GM18526 (cell line): ENCODE results near the gene CPVL.

Experiments used
- POLR2A ChIP-seq: IDR thresholded peaks from 3 replicates; pipeline ENCODE4 v1.6.1; 2011; ENCODE audit not compliant: insufficient read length; ENCODE audit errors: extremely low read depth

CPVL gene

DNA sequence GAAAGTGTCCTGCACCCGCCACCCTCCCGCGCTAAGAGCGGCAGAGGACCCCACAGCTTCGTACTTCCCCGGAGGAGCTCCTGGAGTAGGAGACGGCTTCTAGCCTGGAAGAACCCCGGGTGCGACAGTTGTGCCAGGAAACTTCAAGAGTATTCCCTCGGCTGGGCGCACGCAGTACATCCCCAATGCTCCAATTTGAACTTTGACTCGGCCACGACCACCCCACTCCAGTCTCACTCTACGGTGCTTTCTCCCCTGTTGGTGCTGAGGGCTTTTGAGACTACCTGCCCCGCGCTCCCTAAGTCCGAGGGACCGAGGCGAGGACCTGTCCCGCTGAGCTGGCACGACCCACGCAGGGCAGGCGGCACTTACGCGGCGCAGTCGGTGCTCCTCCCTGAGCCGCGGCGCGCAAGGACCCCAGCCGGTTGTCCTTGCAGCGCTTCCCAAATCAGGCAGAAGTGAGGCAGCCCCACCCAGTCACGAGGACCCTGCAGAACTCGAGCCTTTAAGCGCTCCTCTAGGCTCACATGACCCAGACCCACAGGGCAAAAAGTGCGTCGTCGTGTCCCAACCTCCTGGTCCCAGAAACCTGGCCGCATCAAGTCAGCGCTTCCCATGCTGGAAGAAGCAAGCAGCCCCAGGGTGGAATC lies at the start of gene CPVL:
CPVL (minus strand) TSS at position 481 of the 650 bp plus-strand sequence. CDS start 25,476 bp downstream, outside the sequence.
- no peak for TF ChIP-seq POLR2A

DNA sequence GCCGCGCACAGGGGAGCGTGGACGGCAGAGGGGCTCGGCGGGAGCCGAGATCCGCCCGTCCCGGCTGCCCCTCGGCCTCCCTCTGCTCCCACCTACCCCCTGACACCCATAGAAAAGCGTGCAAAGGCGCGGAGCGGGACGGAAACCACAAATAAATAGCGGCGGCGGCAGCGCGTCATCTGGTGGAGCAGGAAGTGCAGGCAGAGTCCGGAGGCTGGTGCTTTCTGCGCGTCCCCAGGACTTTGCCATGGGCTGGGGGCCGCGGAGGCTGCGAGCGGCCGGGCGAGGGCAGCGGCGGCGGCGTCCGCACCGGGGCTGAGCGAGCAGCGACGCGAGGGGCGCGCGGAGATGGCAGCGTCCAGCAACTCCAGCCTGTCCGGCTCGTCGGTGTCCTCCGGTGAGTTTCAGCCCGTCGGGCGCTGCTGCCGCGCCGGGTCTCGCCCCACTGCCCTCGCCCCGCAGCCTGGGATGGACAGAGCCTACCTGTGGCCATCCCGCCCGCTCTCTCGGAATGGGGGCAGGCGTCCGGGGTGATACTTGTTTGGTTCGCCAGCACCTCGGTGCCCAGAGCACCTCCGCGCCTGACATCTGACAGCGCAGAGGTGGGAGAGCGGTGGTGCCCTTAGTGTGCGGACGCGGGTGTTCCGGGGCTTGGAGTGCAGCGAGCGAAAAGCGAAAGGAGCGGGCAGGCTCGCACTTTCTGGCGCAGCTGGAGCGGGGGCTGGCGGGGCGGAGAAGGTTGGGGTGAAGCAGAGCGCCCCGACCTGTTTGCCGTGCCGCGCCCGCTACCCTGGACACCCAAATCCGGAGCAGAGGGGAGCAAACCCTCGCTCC lies 48.5 kb upstream of the CPVL start, which contains the start of gene CHN2:
CHN2 (plus strand) TSS at position 182 of the 834 bp plus-strand sequence.
- no peak for TF ChIP-seq POLR2A

DNA sequence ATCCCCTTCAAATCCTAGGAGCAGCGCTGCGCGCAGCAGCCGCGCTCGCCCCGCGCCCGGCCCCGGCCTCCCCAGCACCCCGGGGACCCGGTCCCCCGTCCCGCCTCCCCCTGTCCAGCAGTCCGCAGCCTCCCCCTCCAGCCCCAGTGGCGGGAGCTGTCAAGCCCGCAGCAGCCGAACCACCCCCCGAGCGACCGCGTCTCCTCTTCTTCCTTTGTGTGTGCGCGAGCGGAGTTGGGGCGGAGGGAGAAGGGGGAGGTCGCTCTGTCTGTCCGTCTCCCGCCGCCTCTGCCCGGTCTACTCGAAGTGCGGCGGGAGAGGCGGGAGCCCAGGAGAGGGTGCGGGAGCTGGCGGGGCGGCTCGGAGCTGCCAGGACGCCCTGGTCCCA lies 47.9 kb upstream of the CPVL start:
- no peak for TF ChIP-seq POLR2A

DNA sequence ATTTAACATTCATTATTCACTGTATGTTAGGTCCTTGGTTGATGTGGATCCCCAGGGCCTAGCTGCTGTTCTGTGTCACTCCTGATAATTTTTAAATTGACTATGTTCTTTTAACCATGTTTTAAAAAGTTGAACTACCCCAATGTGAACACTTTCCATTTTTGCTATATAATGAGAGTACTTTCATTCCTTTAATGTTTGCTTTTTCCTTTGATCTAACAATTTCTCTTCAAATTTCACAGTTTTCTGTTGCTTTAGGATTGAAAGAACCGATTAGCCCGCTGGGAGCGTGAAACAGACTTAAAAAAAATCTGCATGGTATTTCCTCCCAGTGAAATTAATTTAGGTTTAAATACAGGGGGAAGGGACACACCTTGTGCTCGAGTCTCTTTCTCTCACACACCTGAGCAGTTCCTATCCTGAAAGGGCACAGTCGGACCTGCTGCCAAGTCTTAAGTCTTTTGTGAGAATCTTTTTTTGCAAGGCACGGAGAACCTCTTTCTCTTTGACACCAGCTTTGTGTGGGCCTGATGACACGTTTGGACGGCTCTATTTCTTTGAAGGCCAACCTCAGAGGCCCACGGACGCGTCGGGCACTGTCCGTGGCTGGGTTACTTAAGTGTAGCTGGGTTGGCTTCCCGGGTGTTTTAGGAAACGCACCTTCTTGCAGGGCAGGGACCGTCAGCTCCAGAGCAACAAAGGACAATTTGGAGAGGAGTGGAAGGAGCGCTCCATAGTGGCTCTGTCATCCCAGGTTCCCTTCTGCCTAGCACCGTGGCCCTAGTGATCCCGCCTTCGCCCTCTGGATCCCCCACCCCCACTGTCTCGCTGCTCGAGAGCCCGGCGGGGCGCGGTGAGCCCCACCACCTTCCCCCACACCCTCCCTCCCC lies 47.2 kb upstream of the CPVL start:
- no peak for TF ChIP-seq POLR2A

DNA sequence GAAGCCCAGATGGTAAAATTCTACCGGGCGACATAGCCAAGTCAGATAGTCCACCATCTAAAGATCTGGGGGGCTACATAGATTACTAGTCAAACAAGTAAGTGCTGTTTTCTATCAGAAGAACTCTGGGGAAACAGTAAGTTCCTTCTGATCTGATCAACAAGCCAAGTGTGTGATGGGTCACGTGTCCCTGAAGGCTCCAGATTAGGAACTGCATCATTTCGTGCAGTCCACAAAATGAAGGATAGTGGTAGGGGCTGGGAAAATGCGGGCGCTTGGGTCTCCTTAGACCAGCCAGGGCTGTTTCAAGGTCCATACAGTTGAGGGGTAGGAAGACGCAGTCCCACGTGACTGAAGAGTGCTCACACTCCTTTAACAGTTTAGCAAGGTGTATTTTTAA lies 46.5 kb upstream of the CPVL start:
- no peak for TF ChIP-seq POLR2A

DNA sequence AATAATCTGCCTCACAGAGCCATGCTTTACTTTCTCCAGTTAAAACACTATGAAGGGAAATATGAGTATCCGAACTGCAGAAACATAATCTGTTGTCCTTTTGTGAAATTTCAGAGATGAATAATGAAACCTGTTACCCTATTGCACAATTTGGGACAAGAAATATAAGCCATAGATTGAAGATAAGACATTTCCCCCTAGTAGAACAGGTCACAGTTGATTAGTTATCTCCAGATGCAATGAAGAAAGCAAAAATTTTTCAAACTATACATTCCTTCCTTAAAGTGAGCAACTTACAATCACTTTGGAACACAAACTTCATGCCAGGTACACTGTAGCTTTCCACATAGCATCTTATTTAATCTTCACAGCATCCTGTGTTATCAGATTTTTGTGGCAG lies 46.0 kb upstream of the CPVL start:
- no peak for TF ChIP-seq POLR2A

DNA sequence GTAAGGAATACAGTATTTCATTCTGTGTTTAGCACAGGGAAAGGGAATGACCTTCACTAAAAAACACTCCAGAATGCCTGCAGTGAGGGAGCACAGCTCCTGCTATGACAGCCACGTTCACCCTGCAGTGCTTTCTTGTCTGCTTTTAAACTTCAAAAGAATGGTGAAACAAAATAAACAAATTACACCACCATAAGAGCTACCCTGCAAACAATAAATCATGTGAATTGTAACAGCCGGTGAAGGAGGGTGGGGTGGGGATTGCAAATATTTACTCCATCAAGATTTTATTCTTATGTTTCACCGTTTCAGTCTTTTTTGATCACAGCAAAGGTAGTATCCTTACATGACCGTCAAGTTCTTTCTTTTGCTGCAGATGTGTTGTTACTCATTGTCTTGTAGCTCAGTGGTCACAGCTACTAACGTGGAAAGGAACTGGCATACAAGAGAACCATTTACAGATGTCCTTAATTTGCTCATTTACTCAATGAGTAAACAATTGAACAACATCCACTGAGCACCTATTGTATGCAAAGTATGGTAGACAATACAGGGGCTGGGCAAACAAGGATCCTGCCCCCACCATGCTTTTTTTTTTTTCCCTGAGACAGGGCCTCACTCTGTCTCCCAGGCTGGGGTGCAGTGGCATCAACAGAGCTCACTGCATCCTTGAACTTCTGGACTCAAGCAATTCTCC lies 44.2 kb upstream of the CPVL start:
- TF ChIP-seq POLR2A = no peak

DNA sequence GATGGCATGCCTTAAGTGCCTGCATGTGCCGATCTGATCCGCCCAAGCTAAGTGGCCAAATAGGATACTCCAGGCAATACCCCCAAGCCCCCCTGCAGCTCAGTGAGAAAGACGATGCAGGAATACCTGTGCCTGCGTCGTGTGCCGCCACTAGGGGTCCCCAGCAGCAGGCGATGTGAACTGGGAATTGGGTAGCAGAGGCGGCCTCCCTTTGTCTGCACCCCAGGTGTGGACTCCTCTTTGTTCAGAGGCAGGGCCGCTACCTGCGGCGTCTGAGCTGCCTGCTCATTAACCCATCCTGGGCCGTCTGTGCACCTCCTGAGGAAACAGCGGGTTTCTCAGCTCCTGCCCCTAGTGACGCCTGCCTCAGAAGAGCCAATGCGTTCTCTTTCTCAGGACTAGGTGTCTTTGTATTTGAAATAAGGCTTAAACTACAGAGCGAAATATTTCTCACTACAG lies 43.4 kb upstream of the CPVL start:
- no peak for TF ChIP-seq POLR2A

DNA sequence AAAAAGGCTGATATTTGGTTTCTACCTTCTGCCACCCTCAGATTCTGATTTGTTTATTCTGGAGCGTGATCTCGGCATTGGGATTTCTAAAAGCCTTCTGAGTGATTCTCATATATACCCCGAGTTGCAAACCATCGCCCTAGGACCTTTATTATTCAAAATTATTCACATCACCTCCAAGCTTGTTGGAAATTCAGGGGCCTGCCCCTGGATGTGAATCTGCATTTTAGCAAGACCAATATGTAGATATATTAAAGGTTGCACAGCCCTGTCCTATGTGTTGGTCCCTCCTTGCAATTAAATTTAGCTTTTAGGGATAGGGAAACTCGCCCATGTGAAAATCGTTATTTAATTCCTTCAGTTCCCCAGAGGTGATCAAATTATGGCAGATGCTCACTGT lies 39.3 kb upstream of the CPVL start:
- TF ChIP-seq POLR2A = no peak

DNA sequence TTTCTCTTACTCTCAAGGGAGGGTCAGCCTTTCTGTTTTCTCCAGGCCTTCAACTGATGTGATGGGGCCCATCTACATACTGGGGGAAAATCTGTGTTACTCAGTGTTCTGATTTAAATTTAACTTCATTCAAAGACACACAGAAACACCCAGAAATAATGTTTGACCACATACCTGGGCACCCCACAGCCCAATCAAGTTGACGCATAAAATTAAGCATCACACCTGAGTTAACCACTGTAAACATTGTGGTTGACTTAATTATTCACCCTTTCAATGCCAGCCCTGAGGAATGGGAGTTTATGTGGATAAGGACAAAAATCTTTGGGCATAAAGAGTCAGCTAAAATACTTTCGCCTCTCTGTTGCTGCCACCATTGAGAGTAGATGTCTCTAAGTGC lies 38.3 kb upstream of the CPVL start:
- TF ChIP-seq POLR2A = no peak

DNA sequence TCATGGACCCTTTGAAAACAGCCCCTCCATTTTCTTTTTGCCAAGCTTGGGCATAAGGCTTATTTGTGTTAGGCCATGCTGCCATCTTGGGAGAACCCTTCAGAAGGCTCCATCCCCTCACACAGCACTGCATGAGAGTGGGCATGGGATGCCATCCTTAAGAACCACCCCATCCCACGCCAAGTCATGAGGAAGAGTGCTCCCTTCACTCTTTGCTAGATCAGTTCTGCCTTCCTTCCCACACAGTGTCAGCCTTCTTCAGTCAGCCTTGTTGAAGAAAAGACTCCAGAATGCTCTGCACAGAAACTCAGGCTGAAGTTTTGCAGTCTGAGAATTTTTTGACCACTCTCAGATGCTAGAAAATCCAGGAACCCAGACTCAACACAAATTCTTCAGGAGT lies 32.8 kb upstream of the CPVL start:
- no peak for TF ChIP-seq POLR2A

DNA sequence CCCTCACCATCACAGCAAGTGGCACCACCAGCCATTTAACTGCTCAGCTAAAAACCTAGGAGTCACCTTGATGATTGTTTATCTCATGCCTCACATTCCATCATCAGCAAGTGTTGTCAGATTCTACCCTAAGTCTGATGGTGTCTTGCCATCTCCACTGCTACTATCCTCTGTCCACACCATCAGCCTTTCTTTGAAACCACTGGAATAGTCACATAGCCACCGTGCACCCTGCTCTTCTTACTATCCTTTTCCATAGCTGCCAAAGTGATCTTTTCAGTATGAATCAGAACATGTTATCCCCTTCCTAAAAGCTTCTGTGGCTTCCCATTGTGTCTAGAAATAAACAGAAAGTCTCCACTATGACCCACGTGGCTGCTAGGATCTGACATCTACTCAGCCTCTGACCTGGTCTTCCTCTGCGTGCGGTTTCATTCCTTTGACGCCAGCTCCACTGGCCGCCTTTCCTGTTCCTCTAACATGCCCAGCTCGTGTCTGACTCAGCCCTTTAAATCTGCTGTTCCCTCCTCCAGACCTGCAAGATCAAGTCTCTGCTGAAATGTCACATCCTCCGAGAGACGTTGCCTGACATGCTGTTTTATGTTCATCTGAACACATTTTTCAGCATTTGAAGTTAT lies 31.7 kb upstream of the CPVL start:
- no peak for TF ChIP-seq POLR2A

DNA sequence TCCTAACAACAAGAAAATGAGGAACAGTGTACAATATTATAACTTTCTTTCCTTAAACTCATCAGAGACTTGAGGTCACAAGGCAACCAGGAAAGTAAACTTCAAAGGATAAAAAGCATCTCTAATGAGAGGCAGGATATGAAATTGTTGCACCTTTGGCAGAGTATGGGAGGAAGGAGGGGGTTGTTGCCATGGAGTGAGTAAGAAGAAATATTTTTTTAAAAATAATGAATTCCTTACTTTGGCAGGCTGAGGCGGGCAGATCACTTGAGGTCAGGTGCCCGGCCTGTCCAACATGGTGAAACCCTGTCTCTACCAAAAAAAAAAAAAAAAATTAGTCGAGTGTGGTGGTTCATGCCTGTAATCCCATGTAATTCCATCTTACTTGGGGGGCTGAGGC lies 27.1 kb upstream of the CPVL start:
- no peak for TF ChIP-seq POLR2A

DNA sequence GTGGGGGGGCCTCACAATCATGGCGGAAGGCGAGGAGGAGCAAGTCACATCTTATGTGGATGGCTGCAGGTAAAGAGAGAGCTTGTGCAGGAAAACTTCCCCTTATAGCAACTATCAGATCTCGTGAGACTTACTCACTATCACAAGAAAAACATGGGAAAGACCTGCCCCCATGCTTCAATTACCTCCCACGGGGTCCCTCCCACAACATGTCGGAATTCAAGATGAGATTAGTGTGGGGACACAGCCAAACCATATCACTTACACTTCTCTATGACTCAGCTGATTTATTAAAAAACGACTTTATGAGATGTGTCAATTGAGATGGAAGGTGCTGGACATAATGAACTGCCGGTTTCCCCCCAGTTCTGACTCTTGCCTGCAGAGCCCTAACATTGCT lies 24.4 kb upstream of the CPVL start:
- no peak for TF ChIP-seq POLR2A
